GM23338 (cell line): ENCODE results near the gene KHDC1.

Experiments used
- CREB1 ChIP-seq: fragments of 250-450 bp; sonication (Bioruptor Pico); IDR thresholded peaks from 2 replicates; pipeline ENCODE4 v1.5.0; 2020; ENCODE audit warnings: low read depth, mild to moderate bottlenecking, moderate library complexity
- EZH2 ChIP-seq: fragments of 200-600 bp; sonication (generic); IDR thresholded peaks from one replicate; pipeline ENCODE4 v1.8.0; 2017; ENCODE audit warnings: antibody characterized with exemption, mild to moderate bottlenecking, low read depth; ENCODE audit not compliant: unreplicated experiment
- EZH2phosphoT487 ChIP-seq: fragments of 200-600 bp; sonication (generic); IDR thresholded peaks from one replicate; pipeline ENCODE4 v1.8.1; 2018; ENCODE audit warnings: antibody characterized with exemption; ENCODE audit not compliant: unreplicated experiment
- POLR2AphosphoS5 ChIP-seq: IDR thresholded peaks from 2 replicates; pipeline ENCODE4 v1.6.1; 2016; ENCODE audit warnings: antibody characterized with exemption, low read depth
- STAT1 ChIP-seq: IDR thresholded peaks from one replicate; pipeline ENCODE4 v1.6.1; 2016; ENCODE audit warnings: antibody characterized with exemption; ENCODE audit not compliant: unreplicated experiment
- ZNF331 ChIP-seq: fragments of 250-450 bp; sonication (Bioruptor Pico); IDR thresholded peaks from 2 replicates; pipeline ENCODE4 v1.5.0; 2020; ENCODE audit warnings: low read depth, mild to moderate bottlenecking, moderate library complexity
- TF ChIP-seq, protein P1 (sequence below): IDR thresholded peaks from one replicate; pipeline ENCODE4 v1.6.1; 2018; ENCODE audit warnings: antibody characterized with exemption; ENCODE audit not compliant: unreplicated experiment
- TF ChIP-seq, protein P2 (sequence below), 2 experiments: fragments of 200-600 bp in 1 of 2; sonication (generic) in 1 of 2; conservative IDR thresholded peaks; 2 replicates each; pipeline versions ENCODE4 v1.5.1 to v1.6.1; 2016 to 2017; ENCODE audit warnings: antibody characterized with exemption in 2 of 2, low read depth in 2 of 2, mild to moderate bottlenecking in 2 of 2, moderate library complexity in 1 of 2
- TF ChIP-seq, protein P3 (sequence below): IDR thresholded peaks from 2 replicates; pipeline ENCODE4 v1.6.1; 2016; ENCODE audit warnings: antibody characterized with exemption

GRCh38 chr6:73309535-73309784 is 46.5 kb upstream of the KHDC1 start:
- TF ChIP-seq, protein P1, sequence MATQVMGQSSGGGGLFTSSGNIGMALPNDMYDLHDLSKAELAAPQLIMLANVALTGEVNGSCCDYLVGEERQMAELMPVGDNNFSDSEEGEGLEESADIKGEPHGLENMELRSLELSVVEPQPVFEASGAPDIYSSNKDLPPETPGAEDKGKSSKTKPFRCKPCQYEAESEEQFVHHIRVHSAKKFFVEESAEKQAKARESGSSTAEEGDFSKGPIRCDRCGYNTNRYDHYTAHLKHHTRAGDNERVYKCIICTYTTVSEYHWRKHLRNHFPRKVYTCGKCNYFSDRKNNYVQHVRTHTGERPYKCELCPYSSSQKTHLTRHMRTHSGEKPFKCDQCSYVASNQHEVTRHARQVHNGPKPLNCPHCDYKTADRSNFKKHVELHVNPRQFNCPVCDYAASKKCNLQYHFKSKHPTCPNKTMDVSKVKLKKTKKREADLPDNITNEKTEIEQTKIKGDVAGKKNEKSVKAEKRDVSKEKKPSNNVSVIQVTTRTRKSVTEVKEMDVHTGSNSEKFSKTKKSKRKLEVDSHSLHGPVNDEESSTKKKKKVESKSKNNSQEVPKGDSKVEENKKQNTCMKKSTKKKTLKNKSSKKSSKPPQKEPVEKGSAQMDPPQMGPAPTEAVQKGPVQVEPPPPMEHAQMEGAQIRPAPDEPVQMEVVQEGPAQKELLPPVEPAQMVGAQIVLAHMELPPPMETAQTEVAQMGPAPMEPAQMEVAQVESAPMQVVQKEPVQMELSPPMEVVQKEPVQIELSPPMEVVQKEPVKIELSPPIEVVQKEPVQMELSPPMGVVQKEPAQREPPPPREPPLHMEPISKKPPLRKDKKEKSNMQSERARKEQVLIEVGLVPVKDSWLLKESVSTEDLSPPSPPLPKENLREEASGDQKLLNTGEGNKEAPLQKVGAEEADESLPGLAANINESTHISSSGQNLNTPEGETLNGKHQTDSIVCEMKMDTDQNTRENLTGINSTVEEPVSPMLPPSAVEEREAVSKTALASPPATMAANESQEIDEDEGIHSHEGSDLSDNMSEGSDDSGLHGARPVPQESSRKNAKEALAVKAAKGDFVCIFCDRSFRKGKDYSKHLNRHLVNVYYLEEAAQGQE = no peak
- TF ChIP-seq, protein P2, sequence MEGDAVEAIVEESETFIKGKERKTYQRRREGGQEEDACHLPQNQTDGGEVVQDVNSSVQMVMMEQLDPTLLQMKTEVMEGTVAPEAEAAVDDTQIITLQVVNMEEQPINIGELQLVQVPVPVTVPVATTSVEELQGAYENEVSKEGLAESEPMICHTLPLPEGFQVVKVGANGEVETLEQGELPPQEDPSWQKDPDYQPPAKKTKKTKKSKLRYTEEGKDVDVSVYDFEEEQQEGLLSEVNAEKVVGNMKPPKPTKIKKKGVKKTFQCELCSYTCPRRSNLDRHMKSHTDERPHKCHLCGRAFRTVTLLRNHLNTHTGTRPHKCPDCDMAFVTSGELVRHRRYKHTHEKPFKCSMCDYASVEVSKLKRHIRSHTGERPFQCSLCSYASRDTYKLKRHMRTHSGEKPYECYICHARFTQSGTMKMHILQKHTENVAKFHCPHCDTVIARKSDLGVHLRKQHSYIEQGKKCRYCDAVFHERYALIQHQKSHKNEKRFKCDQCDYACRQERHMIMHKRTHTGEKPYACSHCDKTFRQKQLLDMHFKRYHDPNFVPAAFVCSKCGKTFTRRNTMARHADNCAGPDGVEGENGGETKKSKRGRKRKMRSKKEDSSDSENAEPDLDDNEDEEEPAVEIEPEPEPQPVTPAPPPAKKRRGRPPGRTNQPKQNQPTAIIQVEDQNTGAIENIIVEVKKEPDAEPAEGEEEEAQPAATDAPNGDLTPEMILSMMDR (conservative IDR thresholded peaks at IDR 0.05; ENCODE audit: low read depth in 2 of 2) = no peak
- no peak for TF ChIP-seq STAT1
- TF ChIP-seq POLR2AphosphoS5 = no peak
- TF ChIP-seq EZH2 = no peak
- no peak for TF ChIP-seq EZH2phosphoT487
- no peak for TF ChIP-seq ZNF331
- TF ChIP-seq CREB1 = no peak
- TF ChIP-seq, protein P3, sequence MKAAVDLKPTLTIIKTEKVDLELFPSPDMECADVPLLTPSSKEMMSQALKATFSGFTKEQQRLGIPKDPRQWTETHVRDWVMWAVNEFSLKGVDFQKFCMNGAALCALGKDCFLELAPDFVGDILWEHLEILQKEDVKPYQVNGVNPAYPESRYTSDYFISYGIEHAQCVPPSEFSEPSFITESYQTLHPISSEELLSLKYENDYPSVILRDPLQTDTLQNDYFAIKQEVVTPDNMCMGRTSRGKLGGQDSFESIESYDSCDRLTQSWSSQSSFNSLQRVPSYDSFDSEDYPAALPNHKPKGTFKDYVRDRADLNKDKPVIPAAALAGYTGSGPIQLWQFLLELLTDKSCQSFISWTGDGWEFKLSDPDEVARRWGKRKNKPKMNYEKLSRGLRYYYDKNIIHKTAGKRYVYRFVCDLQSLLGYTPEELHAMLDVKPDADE = no peak
